ENCODE measurements around the gene CCZ1B.
A peak's percentile ranks its signal among the peaks of the same experiment; 100 is the strongest.
"Not testable (repeated sequence)": the region's sequence is repeated elsewhere in the genome, so short reads cannot be mapped to it uniquely, and the experiment has no call there.

Gene CCZ1B

DNA sequence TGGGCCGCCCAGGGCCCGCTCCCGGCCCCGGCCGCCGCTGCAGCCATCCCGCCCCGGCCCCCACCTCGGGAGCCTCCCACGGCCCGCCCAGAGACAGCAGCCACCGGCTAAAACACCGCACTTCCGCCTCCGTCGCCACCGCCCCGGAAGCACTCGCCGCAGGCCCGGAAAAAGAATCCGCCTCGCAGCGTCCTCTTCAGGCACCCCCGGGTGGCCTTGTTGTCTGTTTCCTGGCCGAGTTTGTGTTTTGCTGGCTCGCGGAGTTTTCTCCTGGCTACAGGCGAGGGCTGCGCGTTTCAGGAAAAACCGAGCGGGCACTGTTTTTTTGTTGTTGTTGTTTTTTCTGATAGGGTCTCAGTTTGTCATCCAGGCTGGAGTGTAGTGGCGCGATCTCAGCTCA, at the start of gene CCZ1B:
Gene CCZ1B, minus strand, starts transcription at position 125 of the 400 bp plus-strand sequence. Its CDS starts 78 bp downstream, at position 47.
- peak; percentile 53 to 88 (median 70) for DNase-seq

- DNase-seq: not testable (repeated sequence)
Observed at GRCh38 chr7:6875022-6875421, 48.9 kb upstream of the CCZ1B start.

- DNase-seq: not testable (repeated sequence)
Observed at GRCh38 chr7:6872246-6872945, 46.3 kb upstream of the CCZ1B start.

DNA sequence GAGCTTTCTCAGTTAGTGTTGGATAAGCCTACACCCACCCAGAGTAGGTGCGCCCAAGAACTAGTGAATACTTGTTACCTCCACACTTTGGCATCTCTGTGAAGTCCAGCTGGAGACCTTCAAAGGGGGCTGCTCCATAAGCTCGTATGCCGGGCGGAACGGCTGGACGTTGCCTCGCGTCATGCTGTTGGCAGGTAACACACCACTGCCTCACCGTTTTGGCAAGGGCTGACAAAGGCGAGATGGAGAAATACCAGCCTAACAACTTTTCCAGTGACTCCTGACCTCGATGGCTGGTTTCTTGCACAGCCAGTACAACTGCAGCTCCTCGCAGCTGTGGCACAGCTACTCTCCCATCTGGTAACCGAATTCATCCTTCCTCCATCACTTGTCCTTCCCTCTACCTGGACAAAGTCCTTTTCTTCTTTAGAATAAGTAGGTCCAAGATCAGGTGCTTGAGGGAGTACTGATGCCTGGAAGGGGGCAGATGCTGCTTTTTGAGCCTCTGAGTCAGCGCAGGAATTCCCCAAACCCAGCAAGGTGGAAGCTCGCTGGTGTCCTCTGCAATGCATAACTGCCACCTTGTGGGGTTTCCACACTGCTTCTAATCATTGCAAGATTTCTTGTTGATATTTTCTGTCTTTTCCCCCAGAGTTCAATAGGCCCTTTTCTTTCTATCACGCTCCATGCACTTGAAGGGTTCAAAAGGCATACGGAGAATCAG, 45.5 kb upstream of the CCZ1B start:
- not testable (repeated sequence) for DNase-seq

DNA sequence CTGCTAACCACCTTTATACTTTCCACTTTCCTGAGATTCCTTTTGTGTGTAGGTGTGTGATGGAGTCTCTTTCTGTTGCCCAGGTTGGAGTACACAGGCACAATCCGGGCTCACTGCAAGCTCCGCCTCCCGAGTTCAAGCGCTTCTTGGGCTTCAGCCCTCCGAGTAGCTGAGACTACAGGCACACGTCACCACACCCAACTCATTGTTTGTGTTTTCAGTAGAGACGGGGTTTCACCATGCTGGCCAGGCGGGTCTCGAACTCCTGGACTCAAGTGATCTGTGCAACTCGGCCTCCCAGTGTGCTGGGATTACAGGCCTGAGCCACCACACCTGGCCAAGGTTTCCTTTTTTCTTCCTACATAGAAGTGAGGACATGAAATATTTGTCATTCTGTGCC, 38.7 kb upstream of the CCZ1B start:
- DNase-seq: not testable (repeated sequence)

GRCh38 chr7:6864188-6864587, 38.1 kb upstream of the CCZ1B start:
- not testable (repeated sequence) for DNase-seq

DNA sequence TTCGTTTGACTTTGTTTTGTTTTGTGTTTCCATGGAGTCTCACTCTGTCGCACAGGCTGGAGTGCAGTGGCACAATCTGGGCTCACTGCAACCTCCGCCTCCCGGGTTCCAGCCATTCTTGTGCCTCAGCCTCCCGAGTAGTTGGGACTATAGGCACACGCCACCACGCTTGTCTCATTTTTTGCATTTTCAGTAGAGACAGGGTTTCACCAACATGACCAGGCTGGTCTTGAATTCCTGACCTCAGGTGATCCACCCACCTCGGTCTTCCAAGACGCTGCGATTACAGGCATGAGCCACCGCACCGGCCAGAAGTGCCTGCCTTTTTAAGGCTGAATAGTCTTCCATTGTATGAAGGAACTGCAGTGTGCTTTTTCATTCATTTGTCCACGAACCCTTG, 36.8 kb upstream of the CCZ1B start:
- not testable (repeated sequence) for DNase-seq

GRCh38 chr7:6857721-6858314, 31.7 kb upstream of the CCZ1B start:
- DNase-seq: peak; percentile 43 to 68 (median 54)

DNA sequence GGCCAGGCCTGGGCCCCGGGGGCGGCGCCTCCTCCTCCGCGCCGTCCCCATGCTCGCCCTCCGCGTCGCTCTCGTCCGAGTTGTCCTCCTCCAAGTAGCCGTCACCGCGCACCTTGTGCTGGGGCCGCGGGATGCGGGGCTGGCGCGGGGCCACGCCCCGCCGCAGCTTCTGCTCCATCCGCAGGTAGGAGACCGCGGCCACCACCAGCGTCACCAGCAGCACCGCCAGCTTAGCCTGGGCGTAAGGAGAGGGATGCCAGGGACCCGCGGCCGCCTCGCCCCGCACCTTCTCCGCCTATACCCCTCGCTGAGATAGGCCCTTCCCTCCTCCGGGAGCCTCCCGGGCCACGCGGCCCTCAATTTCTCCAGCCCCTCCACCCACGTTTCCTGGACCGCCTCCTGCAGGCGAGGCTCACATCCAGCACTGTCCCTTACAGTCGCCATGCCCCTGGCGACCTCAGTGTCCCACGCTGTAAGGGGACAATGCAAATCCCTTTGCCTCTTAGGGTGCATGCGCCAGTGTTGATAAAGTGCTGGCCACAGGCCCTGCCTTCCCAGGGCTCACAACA, 29.6 kb upstream of the CCZ1B start:
- DNase-seq: not testable (repeated sequence)

GRCh38 chr7:6854747-6855562, 28.9 kb upstream of the CCZ1B start:
- DNase-seq: peak in 1 of 4 experiments; percentile 4

DNA sequence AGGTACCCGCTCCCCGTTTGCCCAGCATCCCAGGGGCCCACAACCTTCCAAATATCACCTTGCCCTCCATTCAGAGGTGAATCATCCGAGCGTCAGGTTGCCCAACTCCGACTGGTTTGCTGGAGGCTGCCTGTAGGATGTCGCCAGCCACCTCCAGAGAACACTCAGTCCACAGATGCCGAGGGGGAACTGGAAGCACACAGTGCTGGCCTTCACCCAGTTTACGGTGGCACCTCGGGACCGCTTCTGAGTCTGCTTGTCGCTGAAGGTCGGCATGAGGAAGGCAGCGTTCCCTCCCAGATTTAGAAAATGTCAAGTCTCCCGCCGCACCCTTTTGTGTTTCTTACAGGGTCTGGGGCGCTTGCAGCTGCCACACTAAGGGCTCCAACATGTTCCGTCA, 27.6 kb upstream of the CCZ1B start:
- not testable (repeated sequence) for DNase-seq

DNA sequence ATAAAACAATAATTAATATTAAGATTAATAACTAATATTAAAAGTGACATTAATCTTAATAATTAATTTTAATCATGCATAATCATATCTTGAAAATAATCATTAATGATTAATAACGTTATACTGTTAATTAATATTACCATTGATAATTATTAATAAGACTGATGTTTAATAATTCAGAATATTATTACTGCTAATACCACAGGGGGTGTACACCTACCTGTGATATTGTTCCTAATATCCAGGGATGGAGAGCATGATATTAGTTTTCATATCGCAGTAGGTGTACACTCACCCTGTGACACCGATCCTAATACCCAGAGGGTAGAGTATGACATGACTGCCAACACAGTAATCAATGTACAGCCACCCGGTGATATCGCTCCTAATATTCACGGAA, 23.1 kb upstream of the CCZ1B start:
- DNase-seq: not testable (repeated sequence)

DNA sequence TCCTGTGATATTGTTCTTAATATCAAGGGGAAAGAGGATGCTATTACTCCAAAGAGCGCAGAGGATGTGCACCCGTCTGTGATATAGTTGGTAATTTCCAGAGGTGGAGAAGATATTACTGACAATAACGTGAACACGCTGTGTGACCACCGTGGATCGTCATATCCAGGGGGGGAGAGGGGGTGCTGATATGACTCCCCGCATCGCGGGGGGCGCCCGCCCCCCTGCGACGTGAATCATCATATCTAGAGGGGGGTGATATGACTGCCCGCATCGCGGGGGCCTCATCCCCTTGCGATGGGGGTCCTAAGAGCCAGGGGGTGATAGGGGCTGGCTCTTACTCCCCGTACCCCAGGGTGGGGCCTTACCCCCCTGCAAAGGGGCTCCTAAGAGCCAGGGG, 21.7 kb upstream of the CCZ1B start:
- not testable (repeated sequence) for DNase-seq

DNA sequence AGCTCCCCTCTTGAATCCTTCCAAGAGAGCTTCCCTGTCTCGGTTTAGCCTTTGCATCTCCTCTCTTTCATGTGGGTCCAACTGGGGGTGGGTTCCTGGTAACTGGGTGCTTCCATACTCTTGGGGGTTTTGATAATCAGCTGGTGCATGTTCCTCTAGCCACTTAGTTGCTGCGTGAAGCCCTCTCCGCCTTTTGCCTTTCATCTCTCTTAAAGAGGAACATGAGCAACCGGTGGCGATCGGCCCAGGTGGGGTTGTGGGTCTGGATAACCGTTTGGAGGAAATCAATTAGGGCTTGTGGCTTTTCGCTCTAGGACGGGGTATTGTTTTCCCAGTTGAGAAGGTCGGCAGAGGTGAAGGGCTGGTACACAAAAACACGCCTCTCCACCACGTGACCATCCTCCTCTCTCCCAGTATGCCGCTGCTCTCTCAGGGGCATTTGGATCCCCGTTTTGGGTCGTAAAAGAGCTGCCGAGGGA, 19.9 kb upstream of the CCZ1B start:
- not testable (repeated sequence) for DNase-seq

GRCh38 chr7:6843654-6844053, 17.6 kb upstream of the CCZ1B start:
- DNase-seq: not testable (repeated sequence)

- DNase-seq: not testable (repeated sequence)
Observed at GRCh38 chr7:6843092-6843491, 17.0 kb upstream of the CCZ1B start.

DNA sequence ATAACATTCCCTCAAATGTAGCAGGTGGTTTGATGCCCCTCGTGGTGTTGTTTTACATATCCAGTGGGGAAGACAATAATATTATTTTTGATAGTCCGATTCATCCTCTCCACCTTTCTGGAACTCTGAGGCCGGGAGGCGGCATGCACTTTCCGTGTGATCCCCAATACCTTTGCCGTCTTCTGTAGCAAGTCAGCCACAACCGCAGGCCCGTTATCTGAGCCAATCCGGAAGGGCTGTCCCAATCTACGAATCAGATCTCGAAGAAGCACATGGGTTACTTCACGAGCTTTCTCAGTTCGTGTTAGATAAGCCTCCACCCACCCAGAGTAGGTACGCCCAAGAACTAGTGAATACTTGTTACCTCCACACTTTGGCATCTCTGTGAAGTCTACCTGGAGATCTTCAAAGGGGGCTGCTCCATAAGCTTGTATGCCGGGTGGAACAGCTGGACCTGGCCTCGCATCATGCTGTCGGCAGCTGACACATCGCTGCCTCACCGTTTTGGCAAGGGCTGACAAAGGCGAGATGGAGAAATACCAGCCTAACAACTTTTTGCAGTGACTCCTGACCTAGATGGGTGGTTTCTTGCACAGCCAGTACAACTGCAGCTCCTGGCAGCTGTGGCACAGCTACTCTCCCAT, 16.3 kb upstream of the CCZ1B start:
- not testable (repeated sequence) for DNase-seq

DNA sequence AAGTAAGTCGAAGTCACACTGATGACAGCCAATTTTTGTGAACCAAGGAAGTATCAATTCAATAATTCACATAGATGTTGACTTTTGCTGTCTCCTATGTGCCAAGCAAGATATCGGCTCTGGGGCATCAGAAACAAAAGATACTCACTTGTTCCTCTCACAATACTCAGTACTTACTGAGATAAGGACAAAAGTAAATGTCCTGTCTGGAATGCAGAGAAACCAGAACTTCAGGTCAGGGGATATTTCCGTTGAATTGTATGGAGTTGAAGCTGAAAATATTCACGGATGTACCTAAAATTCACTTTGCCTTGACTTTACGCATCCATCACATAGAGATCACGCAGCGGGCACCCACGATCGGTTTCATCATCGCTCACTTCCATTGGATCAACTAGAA, 11.0 kb upstream of the CCZ1B start:
- not testable (repeated sequence) for DNase-seq

GRCh38 chr7:6835521-6835920, 9.4 kb upstream of the CCZ1B start:
- DNase-seq: not testable (repeated sequence)

GRCh38 chr7:6833636-6834035, 7.6 kb upstream of the CCZ1B start:
- no peak for DNase-seq

GRCh38 chr7:6831018-6831725, 5.1 kb upstream of the CCZ1B start:
- DNase-seq: no peak

All from activated naive CD4-positive, alpha-beta T cell (primary cell).